Effector memory CD8-positive, alpha-beta T cell (primary cell): Measurements from ENCODE around the gene RRBP1.

Source experiments
- ATAC-seq: fragments of 150-1000 bp; cut with Tn5 transposase; replicated peaks from 2 replicates; pipeline ENCODE4 v1.10.0; 2021; ENCODE audit warnings: mild to moderate bottlenecking, moderate library complexity
- DNase-seq, 3 experiments: peaks; one replicate each; pipeline ENCODE4 v3.0.0; 2021
- H3K27ac Mint-ChIP-seq, 2 donors: one replicate each; pipeline ENCODE4 v1.8.0; 2022; ENCODE audit warnings: mild to moderate bottlenecking in 2 of 2, mixed read lengths in 2 of 2, moderate library complexity in 2 of 2
- H3K27me3 Mint-ChIP-seq, 2 donors: one replicate each; pipeline ENCODE4 v1.8.0; 2022; ENCODE audit warnings: mixed read lengths in 2 of 2
- H3K36me3 Mint-ChIP-seq: one replicate; pipeline ENCODE4 v1.8.0; 2022; ENCODE audit warnings: mild to moderate bottlenecking, moderate library complexity, mixed read lengths; ENCODE audit not compliant: insufficient read depth
- H3K4me1 Mint-ChIP-seq, 2 donors: one replicate each; pipeline ENCODE4 v1.8.0; 2022; ENCODE audit warnings: low read depth in 2 of 2, mixed read lengths in 2 of 2
- H3K4me3 Mint-ChIP-seq, 2 donors: one replicate each; pipeline ENCODE4 v1.8.0; 2022; ENCODE audit warnings: mild to moderate bottlenecking in 2 of 2, mixed read lengths in 2 of 2, moderate library complexity in 2 of 2
- H3K9me3 Mint-ChIP-seq, 2 donors: one replicate each; pipeline ENCODE4 v1.8.0; 2022; ENCODE audit warnings: mixed read lengths in 2 of 2

RRBP1 gene

GRCh38 chr20:17701826-17702225, 19.8 kb upstream of the RRBP1 start:
- Mint-ChIP-seq H3K36me3 (no peaks in the 10 kb centered on the region), H3K27me3 (no peaks in the 10 kb centered on the region), H3K27ac (no peak overlapping the region), H3K9me3 (no peaks in the 10 kb centered on the region), H3K4me1 (no peaks in the 10 kb centered on the region), H3K4me3 (no peak overlapping the region)
- ATAC-seq, result no peak
- DNase-seq, result no peak

GRCh38 chr20:17700637-17701036, 18.6 kb upstream of the RRBP1 start:
- Mint-ChIP-seq H3K27me3 (no peaks in the 10 kb centered on the region), H3K4me3 (no peak overlapping the region), H3K27ac (no peak overlapping the region), H3K36me3 (no peaks in the 10 kb centered on the region), H3K9me3 (no peaks in the 10 kb centered on the region), H3K4me1 (no peaks in the 10 kb centered on the region)
- DNase-seq (no peak), ATAC-seq (no peak)

GRCh38 chr20:17699931-17700351, 17.9 kb upstream of the RRBP1 start, which contains the start of gene BANF2:
Gene BANF2 (plus strand): TSS chr20:17699966. CDS start chr20:17725026, 25,060 bp downstream.
- Mint-ChIP-seq H3K9me3 (no peaks in the 10 kb centered on the region), H3K4me3 (no peak within 1 kb of the TSS), H3K27me3 (no peaks in the 10 kb centered on the region), H3K36me3 (no peaks in the 10 kb centered on the region), H3K27ac (no peak within 1 kb of the TSS), H3K4me1 (no peaks in the 10 kb centered on the region)
- ATAC-seq (no peak), DNase-seq (no peak)

- DNase-seq (no peak), ATAC-seq (no peak)
- H3K9me3 Mint-ChIP-seq, result no peaks in the 10 kb centered on the region
- H3K36me3 Mint-ChIP-seq, result no peaks in the 10 kb centered on the region
- H3K27ac Mint-ChIP-seq, result no peak overlapping the region
- H3K4me3 Mint-ChIP-seq, result no peak overlapping the region
- peaks cover 10 to 12% of the 10 kb centered on the region in 2 donors for H3K27me3 Mint-ChIP-seq
- H3K4me1 Mint-ChIP-seq, result no peaks in the 10 kb centered on the region
Measured at GRCh38 chr20:17698384-17698783, 16.3 kb upstream of the RRBP1 start.

GRCh38 chr20:17697171-17697570, 15.1 kb upstream of the RRBP1 start:
- H3K4me1 Mint-ChIP-seq, result no peaks in the 10 kb centered on the region
- no peak for ATAC-seq

GRCh38 chr20:17696287-17696686, 14.2 kb upstream of the RRBP1 start:
- H3K27me3 Mint-ChIP-seq, result peaks cover 22 to 29% of the 10 kb centered on the region in 2 donors
- ATAC-seq (no peak), DNase-seq (no peak)
- no peaks in the 10 kb centered on the region for H3K9me3 Mint-ChIP-seq
- no peaks in the 10 kb centered on the region for H3K36me3 Mint-ChIP-seq
- no peak overlapping the region for H3K27ac Mint-ChIP-seq
- H3K4me3 Mint-ChIP-seq, result no peak overlapping the region
- H3K4me1 Mint-ChIP-seq, result no peaks in the 10 kb centered on the region

More at GRCh38 chr20:17697171-17697570, 15.1 kb upstream of the RRBP1 start:
- Mint-ChIP-seq H3K27ac (no peak overlapping the region), H3K4me3 (no peak overlapping the region), H3K9me3 (no peaks in the 10 kb centered on the region), H3K27me3 (peaks cover 13 to 20% of the 10 kb centered on the region in 2 donors), H3K36me3 (no peaks in the 10 kb centered on the region)
- DNase-seq, result no peak

- H3K27ac Mint-ChIP-seq, result no peak overlapping the region
- H3K36me3 Mint-ChIP-seq, result no peaks in the 10 kb centered on the region
- H3K4me3 Mint-ChIP-seq, result no peak overlapping the region
- no peaks in the 10 kb centered on the region for H3K4me1 Mint-ChIP-seq
- peaks cover 0 to 2% of the 10 kb centered on the region in 2 donors for H3K9me3 Mint-ChIP-seq
- H3K27me3 Mint-ChIP-seq, result peaks cover 31 to 40% of the 10 kb centered on the region in 2 donors
- ATAC-seq (no peak), DNase-seq (no peak)
Measured at GRCh38 chr20:17694767-17695166, 12.7 kb upstream of the RRBP1 start.

GRCh38 chr20:17693444-17694001, 11.5 kb upstream of the RRBP1 start:
- Mint-ChIP-seq H3K4me3 (no peak overlapping the region), H3K27ac (no peak overlapping the region), H3K27me3 (peaks cover 31 to 40% of the 10 kb centered on the region in 2 donors), H3K4me1 (no peaks in the 10 kb centered on the region), H3K36me3 (no peaks in the 10 kb centered on the region), H3K9me3 (peaks cover 0 to 2% of the 10 kb centered on the region in 2 donors)
- DNase-seq (no peak), ATAC-seq (no peak)

GRCh38 chr20:17691758-17692157, 9.7 kb upstream of the RRBP1 start:
- Mint-ChIP-seq H3K27me3 (peaks cover 43 to 57% of the 10 kb centered on the region in 2 donors), H3K9me3 (peaks cover 0 to 2% of the 10 kb centered on the region in 2 donors), H3K4me3 (no peak overlapping the region), H3K36me3 (no peaks in the 10 kb centered on the region), H3K4me1 (no peaks in the 10 kb centered on the region), H3K27ac (no peak overlapping the region)
- no peak for DNase-seq
- ATAC-seq, result no peak

- Mint-ChIP-seq H3K9me3 (peaks cover 0 to 2% of the 10 kb centered on the region in 2 donors), H3K27me3 (peaks cover 58 to 73% of the 10 kb centered on the region in 2 donors), H3K36me3 (no peaks in the 10 kb centered on the region), H3K4me3 (no peak overlapping the region), H3K27ac (no peak overlapping the region), H3K4me1 (no peaks in the 10 kb centered on the region)
- ATAC-seq (no peak), DNase-seq (no peak)
Measured at GRCh38 chr20:17690144-17690543, 8.1 kb upstream of the RRBP1 start.

GRCh38 chr20:17688965-17689364, 6.9 kb upstream of the RRBP1 start:
- Mint-ChIP-seq H3K4me1 (no peaks in the 10 kb centered on the region), H3K4me3 (no peak overlapping the region), H3K27me3 (peaks cover 63 to 79% of the 10 kb centered on the region in 2 donors), H3K36me3 (no peaks in the 10 kb centered on the region), H3K27ac (no peak overlapping the region), H3K9me3 (peaks cover 0 to 2% of the 10 kb centered on the region in 2 donors)
- no peak for ATAC-seq
- no peak for DNase-seq

GRCh38 chr20:17687800-17688199, 5.8 kb upstream of the RRBP1 start:
- DNase-seq, result no peak
- Mint-ChIP-seq H3K4me1 (peaks cover 3 to 5% of the 10 kb centered on the region in 2 donors), H3K9me3 (peaks cover 0 to 2% of the 10 kb centered on the region in 2 donors), H3K27ac (no peak overlapping the region), H3K27me3 (peaks cover 58 to 75% of the 10 kb centered on the region in 2 donors), H3K36me3 (no peaks in the 10 kb centered on the region), H3K4me3 (no peak overlapping the region)
- ATAC-seq, result no peak

GRCh38 chr20:17685168-17685567, 3.1 kb upstream of the RRBP1 start:
- H3K27ac Mint-ChIP-seq, result no peak overlapping the region
- H3K4me3 Mint-ChIP-seq, result no peak overlapping the region

GRCh38 chr20:17684077-17684888, 2.2 kb upstream of the RRBP1 start:
- Mint-ChIP-seq H3K9me3 (no peaks in the 10 kb centered on the region), H3K27ac (no peak overlapping the region), H3K27me3 (peaks cover 36 to 50% of the 10 kb centered on the region in 2 donors), H3K4me3 (no peak overlapping the region), H3K36me3 (peaks cover 11% of the 10 kb centered on the region), H3K4me1 (peaks cover 14 to 22% of the 10 kb centered on the region in 2 donors)
- DNase-seq (no peak), ATAC-seq (no peak)

More at GRCh38 chr20:17685168-17685567, 3.1 kb upstream of the RRBP1 start:
- no peak for DNase-seq
- H3K9me3 Mint-ChIP-seq, result peaks cover 0 to under 1% of the 10 kb centered on the region in 2 donors
- peaks cover 9 to 14% of the 10 kb centered on the region in 2 donors for H3K4me1 Mint-ChIP-seq
- ATAC-seq, result no peak
- H3K27me3 Mint-ChIP-seq, result peaks cover 37 to 50% of the 10 kb centered on the region in 2 donors
- peaks cover 4% of the 10 kb centered on the region for H3K36me3 Mint-ChIP-seq
